ENCODE results near the gene SMCHD1.

SMCHD1 gene

GRCh38 chr18:2642771-2643170 is 12.8 kb upstream of the SMCHD1 start:
- TF ChIP-seq CTCF (IDR thresholded peaks at IDR 0.05; ENCODE audit: low read depth, low read length) = no peak
- H3K4me3 ChIP-seq (replicated peaks in 1 of 2; ENCODE audit: low read depth in 2 of 2, low read length in 2 of 2) = no peak overlapping the region
- DNase-seq (ENCODE audit: low read depth in 2 of 2) = no peak

- no peak for TF ChIP-seq CTCF (IDR thresholded peaks at IDR 0.05; ENCODE audit: low read depth, low read length)
- H3K4me3 ChIP-seq (replicated peaks in 1 of 2; ENCODE audit: low read depth in 2 of 2, low read length in 2 of 2) = no peak overlapping the region
- no peak for DNase-seq (ENCODE audit: low read depth in 2 of 2)
Measured at GRCh38 chr18:2644535-2644934, 11.0 kb upstream of the SMCHD1 start.

- no peak for DNase-seq (ENCODE audit: low read depth in 2 of 2)
- no peak for TF ChIP-seq CTCF (IDR thresholded peaks at IDR 0.05; ENCODE audit: low read depth, low read length)
- H3K4me3 ChIP-seq (replicated peaks in 1 of 2; ENCODE audit: low read depth in 2 of 2, low read length in 2 of 2) = no peak overlapping the region
Measured at GRCh38 chr18:2651981-2652380, 3.5 kb upstream of the SMCHD1 start.

- H3K4me3 ChIP-seq (replicated peaks in 1 of 2; ENCODE audit: low read depth in 2 of 2, low read length in 2 of 2) = no peak overlapping the region
- TF ChIP-seq CTCF (IDR thresholded peaks at IDR 0.05; ENCODE audit: low read depth, low read length) = no peak
- DNase-seq (ENCODE audit: low read depth in 2 of 2) = no peak
Measured at GRCh38 chr18:2653467-2653866, 2.1 kb upstream of the SMCHD1 start.

- peak overlapping the region; percentile 92 to 95 for H3K4me3 ChIP-seq (replicated peaks in 1 of 2; ENCODE audit: low read depth in 2 of 2, low read length in 2 of 2)
- TF ChIP-seq CTCF (IDR thresholded peaks at IDR 0.05; ENCODE audit: low read depth, low read length) = no peak
- peak in 1 of 2 donors; percentile 26 for DNase-seq (ENCODE audit: low read depth in 2 of 2)
Measured at GRCh38 chr18:2654169-2654927, 1.2 kb upstream of the SMCHD1 start.

GRCh38 chr18:2654928-2655177 is 673 bp upstream of the SMCHD1 start:
- peak overlapping the region; percentile 92 to 95 for H3K4me3 ChIP-seq (replicated peaks in 1 of 2; ENCODE audit: low read depth in 2 of 2, low read length in 2 of 2)
- peak in 1 of 2 donors; percentile 9 for DNase-seq (ENCODE audit: low read depth in 2 of 2)
- TF ChIP-seq CTCF (IDR thresholded peaks at IDR 0.05; ENCODE audit: low read depth, low read length) = no peak

GRCh38 chr18:2655954-2656236 is 369 bp downstream of the SMCHD1 start:
- DNase-seq (ENCODE audit: low read depth in 2 of 2) = no peak
- no peak for TF ChIP-seq CTCF (IDR thresholded peaks at IDR 0.05; ENCODE audit: low read depth, low read length)
- H3K4me3 ChIP-seq (replicated peaks in 1 of 2; ENCODE audit: low read depth in 2 of 2, low read length in 2 of 2) = peak overlapping the region; percentile 90 to 95
